IPS-15b (cell line): ENCODE measurements around the gene CXCL1.

Experiments used
- H3K27me3 ChIP-seq: one replicate; pipeline ENCODE4 v1.6.1; 2013; ENCODE audit warnings: low read length; ENCODE audit not compliant: control insufficient read depth, insufficient read depth
- H3K36me3 ChIP-seq: one replicate; pipeline ENCODE4 v1.6.1; 2013; ENCODE audit warnings: low read length; ENCODE audit not compliant: control insufficient read depth, insufficient read depth
- H3K4me1 ChIP-seq: one replicate; pipeline ENCODE4 v1.6.1; 2013; ENCODE audit warnings: mild to moderate bottlenecking, low read length; ENCODE audit not compliant: control insufficient read depth, insufficient read depth
- H3K4me3 ChIP-seq: one replicate; pipeline ENCODE4 v1.5.1; 2013; ENCODE audit warnings: low read depth, low read length
- H3K9ac ChIP-seq: one replicate; pipeline ENCODE4 v1.6.1; 2013; ENCODE audit warnings: low read depth, mild to moderate bottlenecking, low read length
- H3K9me3 ChIP-seq: one replicate; pipeline ENCODE4 v1.6.1; 2013; ENCODE audit warnings: mild to moderate bottlenecking, low read length; ENCODE audit not compliant: control insufficient read depth, insufficient read depth

The CXCL1 gene

GRCh38 chr4:73853718-73854473, 15.3 kb upstream of the CXCL1 start:
- Histone ChIP-seq H3K4me1 (no peaks in the 10 kb centered on the region), H3K9me3 (no peaks in the 10 kb centered on the region), H3K36me3 (no peaks in the 10 kb centered on the region), H3K9ac (no peak overlapping the region), H3K27me3 (peaks cover 29% of the 10 kb centered on the region), H3K4me3 (peak overlapping the region; percentile 55)

DNA sequence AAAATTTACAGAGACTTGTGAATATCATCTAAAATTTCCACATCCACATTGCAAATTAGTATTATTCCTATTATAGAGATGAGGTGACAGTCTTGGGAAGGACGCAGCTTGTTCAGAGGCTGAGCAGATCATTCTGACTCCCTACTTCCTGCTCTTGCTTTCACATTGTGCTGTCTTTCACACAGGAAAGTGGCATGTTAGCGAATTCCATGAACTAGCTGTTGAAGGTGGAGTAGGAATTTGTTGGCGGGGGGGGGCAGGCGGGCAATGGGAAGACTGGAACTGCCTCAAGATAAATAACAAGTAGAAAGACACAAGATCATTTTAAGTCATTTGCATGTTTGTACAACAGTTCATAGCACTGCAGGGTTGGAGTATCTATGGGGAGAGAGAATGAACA, 13.8 kb upstream of the CXCL1 start:
- Histone ChIP-seq H3K4me1 (no peaks in the 10 kb centered on the region), H3K9ac (no peak overlapping the region), H3K27me3 (peaks cover 29% of the 10 kb centered on the region), H3K9me3 (no peaks in the 10 kb centered on the region), H3K4me3 (no peak overlapping the region), H3K36me3 (no peaks in the 10 kb centered on the region)

DNA sequence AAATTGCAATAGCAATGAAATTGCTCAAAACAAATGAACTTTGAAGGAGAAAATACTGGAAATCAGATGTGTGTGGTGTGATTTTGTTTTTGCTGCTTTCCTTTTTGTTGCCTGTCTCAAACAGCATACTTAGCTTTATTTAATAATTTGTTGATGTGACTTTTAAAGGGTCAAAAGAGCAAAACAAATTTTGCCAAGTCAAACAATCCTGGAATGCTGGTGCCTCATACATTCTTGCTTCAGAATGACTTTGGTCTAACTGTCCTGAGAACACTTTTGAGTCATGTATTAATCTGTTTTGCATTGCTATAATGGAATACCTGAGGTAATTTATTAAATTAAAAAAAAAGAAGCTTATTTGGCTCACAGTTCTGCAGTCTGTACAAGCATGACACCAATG, 12.7 kb upstream of the CXCL1 start:
- H3K4me1 ChIP-seq = no peaks in the 10 kb centered on the region
- H3K27me3 ChIP-seq = peaks cover 29% of the 10 kb centered on the region
- H3K36me3 ChIP-seq = no peaks in the 10 kb centered on the region
- no peak overlapping the region for H3K9ac ChIP-seq
- no peak overlapping the region for H3K4me3 ChIP-seq
- no peaks in the 10 kb centered on the region for H3K9me3 ChIP-seq

- Histone ChIP-seq H3K4me1 (no peaks in the 10 kb centered on the region), H3K27me3 (peaks cover 1% of the 10 kb centered on the region), H3K4me3 (no peak overlapping the region), H3K9me3 (no peaks in the 10 kb centered on the region), H3K36me3 (no peaks in the 10 kb centered on the region), H3K9ac (no peak overlapping the region)
These were observed 9.5 kb upstream of the CXCL1 start for GRCh38 chr4:73859614-73860088.

GRCh38 chr4:73860181-73860580, 9.0 kb upstream of the CXCL1 start:
- no peak overlapping the region for H3K9ac ChIP-seq
- H3K27me3 ChIP-seq = no peaks in the 10 kb centered on the region
- no peak overlapping the region for H3K4me3 ChIP-seq
- H3K36me3 ChIP-seq = no peaks in the 10 kb centered on the region
- H3K9me3 ChIP-seq = no peaks in the 10 kb centered on the region
- no peaks in the 10 kb centered on the region for H3K4me1 ChIP-seq

DNA sequence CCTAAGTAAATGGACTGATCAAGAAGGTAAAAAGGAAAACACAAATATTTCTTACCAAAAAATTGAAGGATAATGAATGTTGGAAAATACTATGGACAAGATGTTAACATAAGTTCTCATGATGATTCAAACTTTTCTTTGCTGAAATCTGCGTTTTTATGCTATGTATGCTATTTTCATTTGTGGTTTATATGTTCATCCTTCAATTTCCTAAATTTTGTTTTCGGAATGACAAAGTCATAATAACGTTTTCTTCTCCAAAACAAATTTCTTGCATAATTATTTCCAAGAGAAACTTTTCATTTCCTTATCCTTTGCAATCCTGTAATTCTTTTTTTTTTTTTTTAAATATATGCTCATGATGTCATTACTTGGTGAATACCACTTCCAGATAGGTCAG, 8.3 kb upstream of the CXCL1 start:
- H3K4me3 ChIP-seq = no peak overlapping the region
- H3K4me1 ChIP-seq = no peaks in the 10 kb centered on the region
- H3K27me3 ChIP-seq = no peaks in the 10 kb centered on the region
- H3K9ac ChIP-seq = no peak overlapping the region
- H3K36me3 ChIP-seq = no peaks in the 10 kb centered on the region
- no peaks in the 10 kb centered on the region for H3K9me3 ChIP-seq

DNA sequence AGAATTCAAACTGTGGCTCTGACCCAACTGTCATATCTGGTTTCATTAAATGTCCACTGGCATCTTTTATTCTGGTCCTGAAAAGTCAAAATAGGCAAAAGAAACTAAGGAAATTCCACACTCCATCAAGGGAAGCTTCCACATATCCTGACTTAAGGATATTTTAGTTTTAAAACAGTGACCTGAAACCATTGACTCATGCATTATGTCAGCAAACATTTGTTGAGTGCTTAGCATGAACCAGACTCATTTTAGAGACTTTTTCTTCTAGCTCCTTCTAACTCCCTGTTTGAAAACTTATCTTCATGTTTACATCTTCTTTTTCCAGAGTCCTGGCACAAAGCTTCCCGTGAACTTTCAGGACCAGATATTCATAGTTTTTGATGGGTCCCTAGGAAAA, 6.9 kb upstream of the CXCL1 start:
- no peaks in the 10 kb centered on the region for H3K27me3 ChIP-seq
- H3K4me1 ChIP-seq = no peaks in the 10 kb centered on the region
- H3K4me3 ChIP-seq = no peak overlapping the region
- no peaks in the 10 kb centered on the region for H3K36me3 ChIP-seq
- H3K9me3 ChIP-seq = no peaks in the 10 kb centered on the region
- H3K9ac ChIP-seq = no peak overlapping the region

DNA sequence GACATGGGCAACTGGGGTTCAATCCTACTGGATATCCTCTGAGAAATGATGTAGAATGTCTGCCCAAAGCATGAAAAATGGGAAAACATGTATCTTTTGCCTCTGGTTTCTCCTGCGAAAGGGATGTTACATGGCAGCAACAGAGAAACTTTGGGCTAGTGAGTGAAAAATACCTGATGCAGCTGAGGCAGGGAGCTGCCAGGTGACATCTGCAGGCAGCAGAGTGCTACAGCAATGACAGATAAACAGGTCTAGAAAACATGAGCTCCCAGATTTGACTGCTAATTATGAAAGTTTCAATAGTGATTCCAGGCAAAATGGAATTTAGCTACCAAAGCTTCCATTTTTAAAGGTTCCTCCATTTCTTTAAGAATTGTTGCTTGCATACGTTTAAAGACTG, 4.8 kb upstream of the CXCL1 start:
- Histone ChIP-seq H3K9ac (no peak overlapping the region), H3K27me3 (peaks cover 13% of the 10 kb centered on the region), H3K36me3 (no peaks in the 10 kb centered on the region), H3K9me3 (no peaks in the 10 kb centered on the region), H3K4me1 (no peaks in the 10 kb centered on the region), H3K4me3 (no peak overlapping the region)

- Histone ChIP-seq H3K4me3 (no peak overlapping the region), H3K9ac (no peak overlapping the region), H3K36me3 (no peaks in the 10 kb centered on the region), H3K27me3 (peaks cover 17% of the 10 kb centered on the region), H3K4me1 (no peaks in the 10 kb centered on the region), H3K9me3 (no peaks in the 10 kb centered on the region)
These were observed 4.2 kb upstream of the CXCL1 start for GRCh38 chr4:73864961-73865360.

DNA sequence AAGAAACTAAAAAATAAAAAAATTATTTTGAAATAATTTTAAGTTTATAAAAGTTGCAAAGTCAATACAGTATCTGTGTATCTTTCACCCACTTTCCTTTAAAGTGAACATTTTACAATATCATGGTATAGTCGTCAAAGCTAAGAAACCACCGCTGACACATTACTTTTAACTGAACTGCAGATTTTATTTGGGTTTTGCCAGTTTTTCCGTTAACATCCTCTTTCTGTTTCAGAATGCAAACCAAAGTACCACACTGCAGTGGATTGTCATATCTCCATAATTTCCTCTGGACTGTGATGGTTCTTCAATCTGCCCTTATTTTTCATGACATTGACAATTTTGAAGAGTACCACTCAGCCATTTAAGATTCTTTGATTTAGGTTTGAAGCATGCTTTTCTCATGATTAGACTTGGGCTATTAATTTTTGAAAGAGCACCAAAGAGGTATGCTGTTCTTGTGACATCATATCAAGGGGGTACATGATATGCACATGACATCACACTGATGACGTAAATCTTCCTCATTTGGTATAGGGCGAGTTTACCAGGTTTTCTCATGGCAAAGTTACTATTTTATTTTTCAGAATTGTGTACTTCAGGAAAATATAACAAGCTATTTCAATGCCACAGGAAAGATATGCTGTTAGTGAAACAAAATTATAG, 3.6 kb upstream of the CXCL1 start:
- no peaks in the 10 kb centered on the region for H3K36me3 ChIP-seq
- no peak overlapping the region for H3K4me3 ChIP-seq
- H3K27me3 ChIP-seq = peaks cover 23% of the 10 kb centered on the region
- no peaks in the 10 kb centered on the region for H3K9me3 ChIP-seq
- H3K9ac ChIP-seq = no peak overlapping the region
- H3K4me1 ChIP-seq = no peaks in the 10 kb centered on the region

DNA sequence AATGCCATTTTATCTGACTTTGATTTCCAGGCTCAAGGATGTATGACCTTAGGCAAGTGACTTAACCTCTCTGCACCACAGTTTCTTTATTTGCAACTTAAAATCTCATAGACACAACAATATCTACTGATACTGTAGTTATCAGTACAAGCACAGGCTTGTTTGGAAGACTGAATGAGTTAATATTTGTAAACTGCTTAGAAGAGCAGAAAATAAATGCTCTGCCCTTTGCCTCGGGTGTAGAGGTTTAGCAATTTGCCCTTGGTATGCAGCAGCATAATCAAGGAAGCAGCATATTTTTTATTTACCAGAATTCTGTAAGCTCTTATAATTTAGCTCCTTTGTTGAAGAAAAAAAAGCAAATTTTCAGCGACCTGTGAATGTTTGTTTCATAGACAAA, 2.9 kb upstream of the CXCL1 start:
- Histone ChIP-seq H3K9ac (no peak overlapping the region), H3K36me3 (no peaks in the 10 kb centered on the region), H3K9me3 (no peaks in the 10 kb centered on the region), H3K4me3 (no peak overlapping the region), H3K27me3 (peaks cover 25% of the 10 kb centered on the region), H3K4me1 (no peaks in the 10 kb centered on the region)

DNA sequence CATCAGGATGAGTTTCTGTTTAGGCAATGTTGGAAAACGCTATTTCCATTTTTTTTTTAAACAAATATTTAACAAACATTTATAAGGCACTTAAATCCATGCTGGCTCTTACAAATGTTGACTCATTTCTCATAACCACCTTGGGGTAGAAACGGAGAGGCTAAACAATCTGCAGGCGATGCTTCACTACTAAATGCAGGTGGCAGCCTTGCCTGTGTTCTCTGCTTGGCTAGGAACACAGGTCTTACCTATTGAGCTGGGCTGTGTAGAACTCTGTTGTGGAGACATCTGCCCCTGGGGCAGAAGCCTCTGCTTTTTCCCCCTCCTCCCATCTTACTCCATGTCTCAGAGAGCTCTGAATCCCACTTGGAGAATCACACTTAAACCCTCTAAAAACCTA, 1.4 kb upstream of the CXCL1 start:
- Histone ChIP-seq H3K9me3 (no peaks in the 10 kb centered on the region), H3K4me1 (no peaks in the 10 kb centered on the region), H3K36me3 (no peaks in the 10 kb centered on the region), H3K27me3 (peaks cover 28% of the 10 kb centered on the region), H3K9ac (no peak overlapping the region), H3K4me3 (no peak overlapping the region)
